Gastrocnemius medialis (tissue), 4 donors: Measurements from ENCODE around the gene TIAM2. TPM values are rescaled to one million over a fixed set of nuclear protein-coding genes. Genes with fewer than 3 reads are reported as not detected.

Experiments used
- ATAC-seq, 2 donors: fragments of 150-250 bp; one replicate each; pipeline ENCODE4 v1.9.1; 2016
- DNase-seq, 2 donors: peaks; one replicate each; pipeline ENCODE4 v3.0.0-alpha.2; 2019
- H3K27ac ChIP-seq, 4 donors: fragments of 200-600 bp; sonication (generic); 1 replicate in 1 of 4; 2 replicates in 3 of 4; pipeline ENCODE4 v1.5.1; 2016 to 2018; ENCODE audit warnings: mild to moderate bottlenecking in 2 of 4, moderate library complexity in 1 of 4
- H3K27me3 ChIP-seq, 3 donors: fragments of 200-600 bp; sonication (generic) in 2 of 3; 1 replicate in 1 of 3; 2 replicates in 2 of 3; pipeline versions ENCODE4 v1.5.1 to v1.6.0; 2016 to 2019; ENCODE audit warnings: mild to moderate bottlenecking in 1 of 3, moderate library complexity in 1 of 3
- H3K36me3 ChIP-seq, 2 donors: fragments of 200-600 bp; sonication (generic) in 1 of 2; one replicate each; pipeline ENCODE4 v1.5.1; 2017 to 2018
- H3K4me1 ChIP-seq, 2 donors: fragments of 200-600 bp; sonication (generic) in 1 of 2; one replicate each; pipeline ENCODE4 v1.5.1; 2016 to 2017; ENCODE audit warnings: mild to moderate bottlenecking in 2 of 2
- H3K4me3 ChIP-seq, 4 donors: fragments of 200-600 bp; sonication (generic) in 3 of 4; 1 replicate in 1 of 4; 2 replicates in 3 of 4; pipeline ENCODE4 v1.5.1; 2016 to 2019; ENCODE audit warnings: mild to moderate bottlenecking in 2 of 4
- H3K9me3 ChIP-seq, 3 donors: fragments of 200-600 bp; sonication (generic) in 2 of 3; 1 replicate in 1 of 3; 2 replicates in 2 of 3; pipeline ENCODE4 v1.5.1; 2016 to 2019
- CTCF ChIP-seq, 5 experiments: fragments of 450-650 bp in 3 of 5; fragments of 200-600 bp in 2 of 5; sonication (generic) in 2 of 5; IDR thresholded peaks in 4 of 5; conservative IDR thresholded peaks in 1 of 5; 1 replicate in 4 of 5; 2 replicates in 1 of 5; pipeline ENCODE4 v1.5.1; 2016 to 2019; ENCODE audit warnings: antibody characterized with exemption in 5 of 5, mild to moderate bottlenecking in 3 of 5, moderate library complexity in 3 of 5
- POLR2A ChIP-seq, 2 donors: fragments of 450-650 bp; IDR thresholded peaks; one replicate each; pipeline ENCODE4 v1.6.1; 2017; ENCODE audit warnings: antibody characterized with exemption in 2 of 2, mild to moderate bottlenecking in 2 of 2, moderate library complexity in 2 of 2
- in situ Hi-C, 4 donors: fragments of 200-750 bp; cut with MboI; loops; one replicate each; pipeline versions ENCODE4 v1.15.0 to v1.8.0; 2017; ENCODE audit warnings: low sequenced_read_pairs in 4 of 4
- intact Hi-C: fragments of 100-400 bp; cut with DNase I; formaldehyde crosslinking; loops from one replicate; pipeline ENCODE4 v1.15.1; 2023; ENCODE audit warnings: low total_unique reads
- total RNA-seq, 4 donors: library from RNA; depleted of rRNA; stranded (reverse); fragments of >200 nt; gene quantifications; one replicate each; pipeline versions ENCODE4 v1.1.0 to v1.2.3, GENCODE V29; 2016

Gene TIAM2
- total RNA-seq, 4 donors from 2014 or later, result 4.4 to 18.8 (median 13.6) TPM

GRCh38 chr6:155040901-155041650, 46.0 kb downstream of the TIAM2 start:
- H3K36me3 ChIP-seq, result no peaks in the 10 kb centered on the region
- H3K27ac ChIP-seq, result no peak overlapping the region
- DNase-seq, result no peak
- intact Hi-C loops, result no loop called here
- in situ Hi-C loops, result no loop called here
- TF ChIP-seq CTCF (IDR thresholded peaks at IDR 0.05 in 4 of 5, conservative IDR thresholded peaks at IDR 0.05 in 1 of 5) (no peak), POLR2A (IDR thresholded peaks at IDR 0.05) (no peak)
- H3K4me1 ChIP-seq, result peaks cover 0 to 9% of the 10 kb centered on the region in 2 donors
- H3K27me3 ChIP-seq, result no peaks in the 10 kb centered on the region
- H3K9me3 ChIP-seq, result no peaks in the 10 kb centered on the region
- ATAC-seq, result no peak
- H3K4me3 ChIP-seq, result no peak overlapping the region

- ATAC-seq, result no peak
- Histone ChIP-seq H3K4me3 (no peak overlapping the region), H3K4me1 (peaks cover 0 to 9% of the 10 kb centered on the region in 2 donors), H3K27ac (no peak overlapping the region), H3K9me3 (no peaks in the 10 kb centered on the region), H3K36me3 (no peaks in the 10 kb centered on the region), H3K27me3 (no peaks in the 10 kb centered on the region)
- in situ Hi-C loops, result no loop called here
- DNase-seq, result no peak
- TF ChIP-seq POLR2A (IDR thresholded peaks at IDR 0.05) (no peak), CTCF (IDR thresholded peaks at IDR 0.05 in 4 of 5, conservative IDR thresholded peaks at IDR 0.05 in 1 of 5) (no peak)
- intact Hi-C loops, result no loop called here
These were observed 46.7 kb downstream of the TIAM2 start for GRCh38 chr6:155041741-155042279.

GRCh38 chr6:155042983-155043382, 47.9 kb downstream of the TIAM2 start:
- DNase-seq (no peak), ATAC-seq (no peak)
- Histone ChIP-seq H3K27ac (no peak overlapping the region), H3K9me3 (no peaks in the 10 kb centered on the region), H3K4me1 (peaks cover 0 to 9% of the 10 kb centered on the region in 2 donors), H3K4me3 (no peak overlapping the region), H3K36me3 (no peaks in the 10 kb centered on the region), H3K27me3 (no peaks in the 10 kb centered on the region)
- no peak for TF ChIP-seq POLR2A (IDR thresholded peaks at IDR 0.05)
- TF ChIP-seq CTCF (IDR thresholded peaks at IDR 0.05 in 4 of 5, conservative IDR thresholded peaks at IDR 0.05 in 1 of 5), result no peak
- intact Hi-C loops (no loop called here), in situ Hi-C loops (no loop called here)

DNA sequence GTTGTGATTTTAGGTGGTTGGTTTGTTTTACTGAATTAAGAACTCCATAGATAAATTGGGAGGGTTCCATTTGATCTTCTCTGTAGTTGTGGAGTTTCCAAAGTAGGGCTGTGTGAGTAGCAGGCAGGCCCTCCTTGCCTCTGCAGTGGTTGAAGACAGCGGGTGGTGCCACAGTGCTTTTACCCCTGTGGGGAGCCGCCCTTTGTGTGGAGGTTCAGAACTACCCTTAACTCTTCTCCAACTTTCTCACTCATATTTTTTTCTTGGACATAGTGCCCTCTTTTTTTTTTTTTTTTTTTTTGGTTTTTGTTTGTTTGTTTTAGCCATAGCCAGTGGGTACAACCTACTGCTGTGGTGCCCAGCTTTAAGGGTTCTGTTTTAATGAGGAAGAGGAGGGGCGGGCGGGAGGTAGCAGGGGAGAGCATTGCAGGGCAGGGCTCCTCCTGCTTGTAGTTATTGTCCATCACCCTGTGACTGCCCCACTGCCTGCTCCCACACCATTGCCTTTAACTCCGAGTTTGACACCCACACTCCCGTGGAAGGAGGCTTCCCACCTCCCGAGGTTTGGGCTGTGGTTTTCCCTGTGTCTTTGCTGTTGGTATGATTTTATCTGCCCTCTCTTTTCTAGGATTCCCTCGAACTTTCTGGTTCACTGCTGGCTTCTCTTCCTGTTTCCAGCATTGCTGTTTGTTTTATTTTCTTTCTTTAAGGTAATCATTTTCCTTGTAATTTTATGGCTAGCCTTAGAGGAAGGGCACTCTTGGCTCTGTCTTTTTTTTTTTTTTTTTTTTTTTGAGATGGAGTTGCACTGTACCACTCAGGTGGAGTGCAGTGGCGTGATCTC, 50.7 kb downstream of the TIAM2 start:
- intact Hi-C loops (no loop called here), in situ Hi-C loops (no loop called here)
- Histone ChIP-seq H3K4me1 (peaks cover 0 to 9% of the 10 kb centered on the region in 2 donors), H3K27ac (no peak overlapping the region), H3K27me3 (no peaks in the 10 kb centered on the region), H3K36me3 (no peaks in the 10 kb centered on the region), H3K9me3 (no peaks in the 10 kb centered on the region), H3K4me3 (no peak overlapping the region)
- TF ChIP-seq CTCF (IDR thresholded peaks at IDR 0.05 in 4 of 5, conservative IDR thresholded peaks at IDR 0.05 in 1 of 5) (no peak), POLR2A (IDR thresholded peaks at IDR 0.05) (no peak)
- ATAC-seq (no peak), DNase-seq (no peak)
